Nephron (organoid): ENCODE measurements around the gene FCRL5.

Experiments
- H3K27ac Mint-ChIP-seq, 3 experiments: 2 replicates each; pipeline ENCODE4 v1.8.0; 2020; ENCODE audit warnings: mixed read lengths in 3 of 3, mild to moderate bottlenecking in 2 of 3, moderate library complexity in 1 of 3
- H3K27me3 Mint-ChIP-seq: 2 replicates; pipeline ENCODE4 v1.8.0; 2021; ENCODE audit warnings: low read depth, mild to moderate bottlenecking, moderate library complexity, mixed read lengths
- H3K36me3 Mint-ChIP-seq: 2 replicates; pipeline ENCODE4 v1.8.0; 2020; ENCODE audit warnings: low read depth, mixed read lengths
- H3K4me1 Mint-ChIP-seq: 2 replicates; pipeline ENCODE4 v1.8.0; 2020; ENCODE audit warnings: mixed read lengths
- H3K4me3 Mint-ChIP-seq, 3 experiments: 2 replicates each; pipeline ENCODE4 v1.8.0; 2020; ENCODE audit warnings: mild to moderate bottlenecking in 3 of 3, mixed read lengths in 3 of 3, moderate library complexity in 2 of 3
- H3K9me3 Mint-ChIP-seq: 2 replicates; pipeline ENCODE4 v1.8.0; 2020; ENCODE audit warnings: mixed read lengths
- TF ChIP-seq, protein P1 (sequence below), 3 experiments: fragments of 200-600 bp; sonication (generic); IDR thresholded peaks; one replicate each; pipeline ENCODE4 v1.5.0; 2021; ENCODE audit warnings: antibody characterized with exemption in 3 of 3; ENCODE audit not compliant: unreplicated experiment in 3 of 3

Gene FCRL5

DNA sequence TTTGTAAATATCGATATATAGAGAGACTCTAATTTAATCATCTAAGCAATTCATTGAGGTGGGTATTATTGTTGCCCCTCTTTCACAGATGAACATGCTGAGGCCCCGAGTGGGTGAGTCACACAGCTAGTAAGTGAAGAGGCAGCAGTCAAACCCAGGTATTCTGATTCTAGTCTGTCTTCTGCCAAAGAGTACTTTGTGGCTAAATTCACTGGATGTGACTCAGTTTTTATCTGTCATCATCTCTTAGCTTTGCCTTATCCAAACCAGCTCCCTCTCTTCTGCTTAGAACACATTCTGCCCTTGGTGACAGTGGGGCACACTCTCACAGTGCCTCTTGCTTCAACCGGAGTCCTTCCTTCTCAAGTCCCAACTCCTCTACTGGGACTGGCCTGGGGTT is 11.5 kb downstream of the FCRL5 start:
- no peak overlapping the region for H3K27ac Mint-ChIP-seq
- peaks cover 8% of the 10 kb centered on the region for H3K27me3 Mint-ChIP-seq
- no peak overlapping the region for H3K4me3 Mint-ChIP-seq
- no peaks in the 10 kb centered on the region for H3K9me3 Mint-ChIP-seq
- no peaks in the 10 kb centered on the region for H3K36me3 Mint-ChIP-seq
- no peaks in the 10 kb centered on the region for H3K4me1 Mint-ChIP-seq
- TF ChIP-seq, protein P1, sequence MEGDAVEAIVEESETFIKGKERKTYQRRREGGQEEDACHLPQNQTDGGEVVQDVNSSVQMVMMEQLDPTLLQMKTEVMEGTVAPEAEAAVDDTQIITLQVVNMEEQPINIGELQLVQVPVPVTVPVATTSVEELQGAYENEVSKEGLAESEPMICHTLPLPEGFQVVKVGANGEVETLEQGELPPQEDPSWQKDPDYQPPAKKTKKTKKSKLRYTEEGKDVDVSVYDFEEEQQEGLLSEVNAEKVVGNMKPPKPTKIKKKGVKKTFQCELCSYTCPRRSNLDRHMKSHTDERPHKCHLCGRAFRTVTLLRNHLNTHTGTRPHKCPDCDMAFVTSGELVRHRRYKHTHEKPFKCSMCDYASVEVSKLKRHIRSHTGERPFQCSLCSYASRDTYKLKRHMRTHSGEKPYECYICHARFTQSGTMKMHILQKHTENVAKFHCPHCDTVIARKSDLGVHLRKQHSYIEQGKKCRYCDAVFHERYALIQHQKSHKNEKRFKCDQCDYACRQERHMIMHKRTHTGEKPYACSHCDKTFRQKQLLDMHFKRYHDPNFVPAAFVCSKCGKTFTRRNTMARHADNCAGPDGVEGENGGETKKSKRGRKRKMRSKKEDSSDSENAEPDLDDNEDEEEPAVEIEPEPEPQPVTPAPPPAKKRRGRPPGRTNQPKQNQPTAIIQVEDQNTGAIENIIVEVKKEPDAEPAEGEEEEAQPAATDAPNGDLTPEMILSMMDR (IDR thresholded peaks at IDR 0.05; ENCODE audit: unreplicated experiment in 3 of 3), result no peak

DNA sequence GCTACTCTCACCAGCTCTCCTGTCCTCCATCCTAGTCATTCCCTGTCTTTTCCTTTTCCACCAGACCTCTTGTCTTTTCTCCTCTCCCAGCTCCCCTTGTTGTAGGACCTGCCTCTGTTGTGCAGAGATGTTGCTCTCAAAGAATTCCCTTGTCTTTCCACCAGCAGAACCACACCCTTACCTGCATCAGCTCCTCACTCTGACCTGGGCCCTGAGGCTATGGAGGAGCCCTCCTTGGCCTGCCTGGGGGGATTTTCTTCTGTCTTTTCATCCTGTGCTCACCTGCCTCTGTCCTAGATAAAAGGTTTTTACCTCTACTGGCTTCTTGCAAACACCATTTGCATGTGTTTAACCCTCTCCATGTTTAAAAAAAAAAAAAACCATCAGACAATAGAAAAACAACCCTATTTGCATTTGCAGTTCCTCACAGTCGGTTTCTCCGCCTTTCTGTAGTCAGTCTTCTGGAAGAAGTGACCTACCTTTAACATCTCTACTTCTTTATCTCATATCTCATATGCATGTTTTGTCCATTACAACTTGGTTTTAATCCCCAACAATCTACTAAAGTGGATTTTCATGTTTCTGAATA is 12.1 kb downstream of the FCRL5 start:
- Mint-ChIP-seq H3K4me1 (no peaks in the 10 kb centered on the region), H3K4me3 (no peak overlapping the region), H3K9me3 (no peaks in the 10 kb centered on the region), H3K27ac (no peak overlapping the region), H3K27me3 (peaks cover 8% of the 10 kb centered on the region), H3K36me3 (no peaks in the 10 kb centered on the region)
- TF ChIP-seq, protein P1 (IDR thresholded peaks at IDR 0.05; ENCODE audit: unreplicated experiment in 3 of 3), result no peak

GRCh38 chr1:157539568-157539967 is 12.7 kb downstream of the FCRL5 start:
- Mint-ChIP-seq H3K9me3 (no peaks in the 10 kb centered on the region), H3K36me3 (no peaks in the 10 kb centered on the region), H3K4me1 (no peaks in the 10 kb centered on the region), H3K27me3 (peaks cover 11% of the 10 kb centered on the region), H3K4me3 (no peak overlapping the region), H3K27ac (no peak overlapping the region)
- TF ChIP-seq, protein P1 (IDR thresholded peaks at IDR 0.05; ENCODE audit: unreplicated experiment in 3 of 3), result no peak

- H3K9me3 Mint-ChIP-seq, result no peaks in the 10 kb centered on the region
- no peaks in the 10 kb centered on the region for H3K36me3 Mint-ChIP-seq
- H3K27ac Mint-ChIP-seq, result no peak overlapping the region
- no peaks in the 10 kb centered on the region for H3K4me1 Mint-ChIP-seq
- H3K27me3 Mint-ChIP-seq, result peaks cover 12% of the 10 kb centered on the region
- TF ChIP-seq, protein P1 (IDR thresholded peaks at IDR 0.05; ENCODE audit: unreplicated experiment in 3 of 3), result no peak
- no peak overlapping the region for H3K4me3 Mint-ChIP-seq
These were observed 19.7 kb downstream of the FCRL5 start for GRCh38 chr1:157532569-157532968.

- Mint-ChIP-seq H3K4me1 (no peaks in the 10 kb centered on the region), H3K4me3 (no peak overlapping the region), H3K27ac (no peak overlapping the region), H3K9me3 (no peaks in the 10 kb centered on the region), H3K27me3 (no peaks in the 10 kb centered on the region), H3K36me3 (no peaks in the 10 kb centered on the region)
- TF ChIP-seq, protein P1 (IDR thresholded peaks at IDR 0.05; ENCODE audit: unreplicated experiment in 3 of 3), result no peak
These were observed 28.4 kb downstream of the FCRL5 start for GRCh38 chr1:157523774-157524493.

- TF ChIP-seq, protein P1 (IDR thresholded peaks at IDR 0.05; ENCODE audit: unreplicated experiment in 3 of 3), result no peak
- Mint-ChIP-seq H3K27ac (no peak overlapping the region), H3K4me3 (no peak overlapping the region), H3K27me3 (peaks cover 3% of the 10 kb centered on the region), H3K9me3 (no peaks in the 10 kb centered on the region), H3K4me1 (no peaks in the 10 kb centered on the region), H3K36me3 (no peaks in the 10 kb centered on the region)
These were observed 31.3 kb downstream of the FCRL5 start for GRCh38 chr1:157521056-157521455.
